ENCODE results near the gene EIF1. TPM values are rescaled to one million over a fixed set of nuclear protein-coding genes. Genes with fewer than 3 reads are reported as not detected.

The EIF1 gene
- total RNA-seq, 4 donors from 2014 or later, result 563 to 1,496 (median 636) TPM

DNA sequence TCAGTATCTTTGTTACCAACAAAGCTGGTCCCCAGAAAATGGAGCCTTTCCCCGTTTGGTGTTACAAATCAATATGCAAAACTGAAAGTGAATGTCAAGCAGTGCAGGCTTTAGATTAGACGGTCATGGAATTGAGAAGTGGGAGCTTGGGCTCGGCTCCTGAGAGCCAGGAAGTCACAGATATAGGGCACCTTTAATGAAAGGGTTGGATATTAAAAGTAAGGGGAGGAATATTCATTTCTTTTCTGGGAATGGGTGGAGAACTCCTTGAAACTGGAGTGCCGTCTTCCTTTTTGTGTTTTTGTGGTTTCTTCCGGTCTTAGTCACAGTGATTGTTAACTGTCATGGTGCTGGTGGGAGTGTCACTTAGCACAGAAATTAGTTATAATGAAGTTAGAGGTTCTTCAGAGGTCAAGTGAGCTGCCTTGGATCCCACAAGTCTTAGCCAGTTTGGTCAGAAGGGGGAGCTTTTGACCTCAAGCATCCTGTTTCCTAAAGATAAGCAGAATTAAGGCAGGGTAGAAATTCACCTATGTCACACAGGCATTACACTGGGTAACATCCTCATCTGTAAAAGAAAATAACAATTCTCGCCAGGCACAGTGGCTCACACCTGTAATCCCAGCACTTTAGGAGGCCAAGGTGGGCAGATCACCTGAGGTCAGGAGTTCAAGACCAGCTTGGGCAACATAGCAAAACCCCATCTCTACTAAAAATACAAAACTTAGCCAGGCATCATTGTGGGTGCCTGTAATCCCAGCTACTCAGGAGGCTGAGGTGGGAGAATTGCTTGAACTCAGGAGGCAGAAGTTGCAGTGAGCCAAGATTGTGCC is 9.6 kb upstream of the EIF1 start:
- TF ChIP-seq, protein P1, sequence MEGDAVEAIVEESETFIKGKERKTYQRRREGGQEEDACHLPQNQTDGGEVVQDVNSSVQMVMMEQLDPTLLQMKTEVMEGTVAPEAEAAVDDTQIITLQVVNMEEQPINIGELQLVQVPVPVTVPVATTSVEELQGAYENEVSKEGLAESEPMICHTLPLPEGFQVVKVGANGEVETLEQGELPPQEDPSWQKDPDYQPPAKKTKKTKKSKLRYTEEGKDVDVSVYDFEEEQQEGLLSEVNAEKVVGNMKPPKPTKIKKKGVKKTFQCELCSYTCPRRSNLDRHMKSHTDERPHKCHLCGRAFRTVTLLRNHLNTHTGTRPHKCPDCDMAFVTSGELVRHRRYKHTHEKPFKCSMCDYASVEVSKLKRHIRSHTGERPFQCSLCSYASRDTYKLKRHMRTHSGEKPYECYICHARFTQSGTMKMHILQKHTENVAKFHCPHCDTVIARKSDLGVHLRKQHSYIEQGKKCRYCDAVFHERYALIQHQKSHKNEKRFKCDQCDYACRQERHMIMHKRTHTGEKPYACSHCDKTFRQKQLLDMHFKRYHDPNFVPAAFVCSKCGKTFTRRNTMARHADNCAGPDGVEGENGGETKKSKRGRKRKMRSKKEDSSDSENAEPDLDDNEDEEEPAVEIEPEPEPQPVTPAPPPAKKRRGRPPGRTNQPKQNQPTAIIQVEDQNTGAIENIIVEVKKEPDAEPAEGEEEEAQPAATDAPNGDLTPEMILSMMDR (IDR thresholded peaks at IDR 0.05; ENCODE audit: low read depth), result no peak

DNA sequence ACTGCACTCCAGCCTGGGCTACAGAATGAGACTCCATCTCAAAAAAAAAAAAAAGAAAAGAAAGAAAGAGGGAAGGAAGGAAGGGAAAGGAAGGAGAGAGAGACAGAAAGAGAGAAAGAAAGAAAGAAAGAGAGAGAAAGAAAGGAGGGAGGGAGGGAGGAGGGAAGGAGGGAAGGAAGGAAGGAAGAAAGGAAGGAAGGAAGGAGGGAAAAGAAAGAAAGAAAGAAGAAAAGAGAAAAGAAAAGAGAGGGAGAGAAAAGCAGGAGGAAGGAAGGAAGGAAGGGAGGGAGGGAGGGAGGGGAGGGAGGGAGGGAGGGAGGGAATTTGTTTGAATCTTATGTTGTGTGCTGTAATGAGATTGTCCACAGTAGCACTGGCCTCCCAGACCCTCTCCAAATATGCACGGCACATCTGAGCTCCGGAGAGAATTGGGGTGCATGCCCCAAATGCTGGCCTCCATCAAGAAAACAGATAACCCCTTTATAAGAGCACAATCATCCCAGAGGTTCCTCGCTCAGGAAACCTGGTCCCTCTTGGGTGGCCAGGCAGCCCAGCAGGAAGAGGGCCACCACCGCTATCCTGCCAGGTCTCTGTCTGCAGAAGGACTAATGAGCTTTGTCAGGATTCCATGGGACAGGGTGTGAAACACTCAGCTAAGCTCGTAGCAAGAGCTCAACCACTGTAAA is 8.8 kb upstream of the EIF1 start:
- TF ChIP-seq, protein P1 (IDR thresholded peaks at IDR 0.05; ENCODE audit: low read depth), result no peak

DNA sequence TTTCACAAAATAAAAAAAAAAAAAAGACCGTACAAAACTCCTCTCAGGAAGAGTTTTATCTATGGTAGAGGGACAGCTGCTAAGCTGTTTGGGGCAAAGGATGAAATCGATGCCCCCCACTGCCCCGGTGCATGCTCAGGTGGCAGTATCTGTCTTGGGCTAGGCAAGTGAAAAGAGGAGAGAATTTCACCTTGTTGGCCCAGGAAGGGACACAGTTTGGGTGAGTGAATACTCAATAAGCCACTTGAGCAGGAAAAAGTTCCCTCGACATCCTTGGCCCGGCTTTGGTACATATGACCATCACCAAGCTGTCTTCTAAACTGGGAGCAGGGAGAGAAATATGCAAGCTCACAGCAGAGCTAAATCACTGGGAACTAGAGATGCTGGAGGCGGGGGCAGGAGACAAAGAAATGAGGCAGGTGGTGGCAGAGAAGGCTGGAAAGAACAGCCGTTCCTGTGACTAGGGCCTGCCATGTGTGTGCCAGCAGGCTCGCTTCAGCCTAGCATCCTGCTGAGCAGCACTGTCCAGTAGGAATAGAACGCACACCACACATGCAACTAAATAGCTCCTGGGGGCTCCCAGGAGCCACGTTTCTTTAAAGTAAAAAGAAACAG is 8.2 kb upstream of the EIF1 start:
- TF ChIP-seq, protein P1 (IDR thresholded peaks at IDR 0.05; ENCODE audit: low read depth), result no peak

DNA sequence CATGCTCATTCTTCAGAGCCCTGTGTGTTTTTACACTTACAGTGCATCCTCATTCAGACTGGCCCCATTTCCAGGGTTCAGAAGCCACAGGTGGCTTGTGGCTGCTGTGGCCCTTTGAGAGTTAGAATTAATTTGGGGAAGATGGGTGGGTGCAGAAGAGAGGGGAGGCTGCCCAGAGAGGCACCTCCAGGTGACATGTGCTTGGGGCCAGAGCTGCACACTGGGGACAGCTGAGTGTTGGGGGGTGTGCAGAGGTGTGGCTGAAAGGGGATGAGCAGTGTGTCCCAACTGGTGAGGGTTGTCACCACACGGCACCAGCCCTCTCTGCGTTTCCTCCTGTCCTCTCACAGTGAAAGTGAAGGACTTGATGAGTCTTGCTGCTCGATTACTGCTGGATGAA is 6.9 kb upstream of the EIF1 start:
- TF ChIP-seq, protein P1 (IDR thresholded peaks at IDR 0.05; ENCODE audit: low read depth), result no peak

DNA sequence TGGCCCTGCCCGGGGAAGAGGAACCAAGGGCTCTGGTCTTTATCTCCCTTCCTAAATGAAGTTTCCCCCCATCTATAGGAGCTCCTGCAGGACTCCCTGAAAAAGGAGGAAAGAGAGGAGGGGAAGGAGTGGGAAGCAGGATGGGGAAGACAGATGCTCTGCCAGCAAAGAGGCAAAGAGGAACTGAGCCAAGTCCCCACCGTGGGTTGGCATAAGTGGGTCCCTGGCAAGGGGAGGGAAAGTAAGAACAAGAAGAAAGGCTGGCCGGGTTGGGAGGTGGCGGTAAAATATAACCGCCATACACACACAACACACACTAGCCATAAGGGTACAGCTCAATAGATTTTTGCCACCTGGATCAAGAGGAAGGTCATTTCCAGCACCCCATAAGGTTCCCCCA is 6.1 kb upstream of the EIF1 start:
- TF ChIP-seq, protein P1 (IDR thresholded peaks at IDR 0.05; ENCODE audit: low read depth), result no peak

DNA sequence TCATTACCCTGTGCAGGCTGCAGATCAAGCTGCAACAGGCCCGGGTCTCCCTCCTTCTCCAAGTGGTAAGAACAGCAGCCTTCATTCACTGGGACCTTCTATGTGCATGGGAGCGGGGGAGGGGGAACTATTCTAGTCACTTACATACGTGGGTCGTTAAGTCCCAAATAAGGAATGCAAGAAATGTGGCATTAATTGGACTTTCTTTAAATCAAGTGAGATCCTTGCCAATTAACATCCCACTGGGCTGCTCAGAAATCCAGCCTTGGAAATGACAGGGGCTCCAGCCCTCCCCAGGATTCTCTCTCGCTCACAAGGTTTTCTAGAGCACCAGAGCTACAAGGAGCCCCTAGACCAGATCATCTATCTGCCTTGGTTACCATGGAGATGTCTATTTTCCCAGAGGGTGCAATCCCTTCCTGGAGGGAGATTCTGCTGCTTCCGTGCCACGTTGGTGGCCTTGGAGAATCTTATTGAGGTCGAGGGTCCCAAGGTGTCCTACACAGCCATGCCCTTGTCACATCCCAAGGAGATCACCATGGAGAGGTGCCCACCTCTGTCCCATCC is 5.2 kb upstream of the EIF1 start:
- TF ChIP-seq, protein P1 (IDR thresholded peaks at IDR 0.05; ENCODE audit: low read depth), result no peak

DNA sequence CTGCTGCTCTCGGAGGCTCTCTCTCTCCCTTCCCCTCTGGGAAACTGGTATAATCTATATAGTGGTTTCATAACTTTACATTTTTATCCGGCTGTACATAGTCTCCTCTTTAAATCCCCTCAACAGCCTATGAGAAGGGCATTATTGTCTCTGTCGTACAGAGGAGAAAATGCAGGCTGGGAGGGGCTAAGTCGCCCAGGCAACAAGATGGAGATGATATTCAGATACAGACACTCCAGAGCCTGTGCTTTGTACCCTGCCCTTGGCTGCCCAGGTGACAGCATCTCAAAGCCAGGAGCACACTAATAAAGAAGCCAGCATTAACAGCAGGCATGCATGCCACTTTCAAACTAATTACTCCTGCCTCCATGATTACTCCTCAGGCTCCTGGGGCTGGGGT is 4.7 kb upstream of the EIF1 start:
- TF ChIP-seq, protein P1 (IDR thresholded peaks at IDR 0.05; ENCODE audit: low read depth), result no peak

Measured in subcutaneous adipose tissue (tissue), 4 donors.